Esophagus muscularis mucosa (tissue), 4 donors: Measurements from ENCODE around the gene GPATCH8. TPM values are rescaled to one million over a fixed set of nuclear protein-coding genes. Genes with fewer than 3 reads are reported as not detected.

Experiments
- DNase-seq: peaks from one replicate; pipeline ENCODE4 v3.0.0-alpha.2; 2017; ENCODE audit errors: extremely low spot score
- H3K27ac ChIP-seq, 4 donors: fragments of 200-600 bp; sonication (generic); replicated peaks in 1 of 4; 1 replicate in 3 of 4; 2 replicates in 1 of 4; pipeline ENCODE4 v1.5.1; 2016 to 2019; ENCODE audit warnings: mild to moderate bottlenecking in 1 of 4
- H3K27me3 ChIP-seq, 4 donors: fragments of 200-600 bp; sonication (generic); one replicate each; pipeline versions ENCODE4 v1.5.1 to v1.6.0; 2016 to 2019
- H3K36me3 ChIP-seq, 4 donors: fragments of 200-600 bp; sonication (generic); one replicate each; pipeline ENCODE4 v1.5.1; 2016 to 2019
- H3K4me1 ChIP-seq, 4 donors: fragments of 200-600 bp; sonication (generic); one replicate each; pipeline ENCODE4 v1.5.1; 2016 to 2019
- H3K4me3 ChIP-seq, 4 donors: fragments of 200-600 bp; sonication (generic); 1 replicate in 2 of 4; 2 replicates in 2 of 4; pipeline ENCODE4 v1.5.1; 2016 to 2019; ENCODE audit warnings: mild to moderate bottlenecking in 4 of 4, moderate library complexity in 1 of 4
- H3K9me3 ChIP-seq, 4 donors: fragments of 200-600 bp; sonication (generic); 1 replicate in 3 of 4; 2 replicates in 1 of 4; pipeline ENCODE4 v1.5.1; 2016 to 2019
- EP300 ChIP-seq: sonication (generic); formaldehyde crosslinking; IDR thresholded peaks from one replicate; pipeline ENCODE4 v1.6.1; 2017; ENCODE audit warnings: antibody characterized with exemption
- POLR2A ChIP-seq: fragments of 450-650 bp; IDR thresholded peaks from one replicate; pipeline ENCODE4 v1.6.1; 2017; ENCODE audit warnings: antibody characterized with exemption, moderate library complexity, mild to moderate bottlenecking, low read depth
- POLR2AphosphoS5 ChIP-seq, 2 donors: sonication (generic); formaldehyde crosslinking; IDR thresholded peaks; one replicate each; pipeline ENCODE4 v1.6.1; 2017; ENCODE audit warnings: antibody characterized with exemption in 2 of 2
- WGBS: methylation state at CpG from one replicate; pipeline ENCODE4 v1.1.5; 2018; 5-methylcytosine and 5-hydroxymethylcytosine counted together
- intact Hi-C: fragments of 100-400 bp; cut with DNase I; formaldehyde crosslinking; loops from one replicate; pipeline ENCODE4 v1.15.1; 2023
- small RNA-seq, 3 donors: library from RNA; depleted of rRNA; stranded (forward); fragments of <200 nt; gene quantifications; one replicate each; pipeline ENCODE3, GENCODE V24; 2016
- total RNA-seq, 4 donors: library from RNA; depleted of rRNA; stranded (reverse); fragments of >200 nt; gene quantifications; one replicate each; pipeline versions ENCODE4 v1.1.0 to v1.2.1, GENCODE V29; 2016
- TF ChIP-seq, protein P1 (sequence below), 3 experiments: fragments of 200-600 bp in 2 of 3; fragments of 450-650 bp in 1 of 3; sonication (generic) in 2 of 3; IDR thresholded peaks; one replicate each; pipeline ENCODE4 v1.5.1; 2017 to 2019; ENCODE audit warnings: antibody characterized with exemption in 3 of 3, mild to moderate bottlenecking in 2 of 3, moderate library complexity in 1 of 3

The GPATCH8 gene
- total RNA-seq, 4 donors from 2014 or later, result 21.0 to 51.1 (median 27.9) TPM

DNA sequence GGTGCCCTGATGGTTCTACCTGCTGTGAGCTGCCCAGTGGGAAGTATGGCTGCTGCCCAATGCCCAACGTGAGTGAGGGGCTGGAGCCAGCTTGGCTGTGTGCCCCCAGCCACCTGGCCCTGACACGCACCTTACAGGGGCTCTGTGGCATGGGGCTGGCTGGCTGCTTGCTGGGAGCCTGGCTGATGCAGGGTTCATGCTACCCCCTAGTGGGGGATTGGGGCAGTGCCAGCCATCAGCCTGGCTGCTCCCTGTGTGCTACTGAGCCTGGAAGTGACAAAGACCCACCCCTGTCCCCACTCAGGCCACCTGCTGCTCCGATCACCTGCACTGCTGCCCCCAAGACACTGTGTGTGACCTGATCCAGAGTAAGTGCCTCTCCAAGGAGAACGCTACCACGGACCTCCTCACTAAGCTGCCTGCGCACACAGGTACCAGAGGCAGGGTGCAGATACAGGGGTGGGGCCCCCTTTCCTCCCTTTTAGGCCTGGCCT, 152.4 kb downstream of the GPATCH8 start:
- 65% methylated on average over 5 of the region's 6 CpGs for WGBS
- Histone ChIP-seq H3K4me1 (peaks cover 6 to 26% (median 20%) of the 10 kb centered on the region in 4 donors), H3K27ac (no peak overlapping the region), H3K36me3 (peaks cover 22 to 53% (median 47%) of the 10 kb centered on the region in 4 donors), H3K9me3 (no peaks in the 10 kb centered on the region), H3K27me3 (no peaks in the 10 kb centered on the region), H3K4me3 (no peak overlapping the region)
- TF ChIP-seq, protein P1, sequence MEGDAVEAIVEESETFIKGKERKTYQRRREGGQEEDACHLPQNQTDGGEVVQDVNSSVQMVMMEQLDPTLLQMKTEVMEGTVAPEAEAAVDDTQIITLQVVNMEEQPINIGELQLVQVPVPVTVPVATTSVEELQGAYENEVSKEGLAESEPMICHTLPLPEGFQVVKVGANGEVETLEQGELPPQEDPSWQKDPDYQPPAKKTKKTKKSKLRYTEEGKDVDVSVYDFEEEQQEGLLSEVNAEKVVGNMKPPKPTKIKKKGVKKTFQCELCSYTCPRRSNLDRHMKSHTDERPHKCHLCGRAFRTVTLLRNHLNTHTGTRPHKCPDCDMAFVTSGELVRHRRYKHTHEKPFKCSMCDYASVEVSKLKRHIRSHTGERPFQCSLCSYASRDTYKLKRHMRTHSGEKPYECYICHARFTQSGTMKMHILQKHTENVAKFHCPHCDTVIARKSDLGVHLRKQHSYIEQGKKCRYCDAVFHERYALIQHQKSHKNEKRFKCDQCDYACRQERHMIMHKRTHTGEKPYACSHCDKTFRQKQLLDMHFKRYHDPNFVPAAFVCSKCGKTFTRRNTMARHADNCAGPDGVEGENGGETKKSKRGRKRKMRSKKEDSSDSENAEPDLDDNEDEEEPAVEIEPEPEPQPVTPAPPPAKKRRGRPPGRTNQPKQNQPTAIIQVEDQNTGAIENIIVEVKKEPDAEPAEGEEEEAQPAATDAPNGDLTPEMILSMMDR (IDR thresholded peaks at IDR 0.05), result peak; percentile 46 to 72 (median 50)
- no peak for TF ChIP-seq EP300
- intact Hi-C loops, result no loop called here
- DNase-seq, result no peak

DNA sequence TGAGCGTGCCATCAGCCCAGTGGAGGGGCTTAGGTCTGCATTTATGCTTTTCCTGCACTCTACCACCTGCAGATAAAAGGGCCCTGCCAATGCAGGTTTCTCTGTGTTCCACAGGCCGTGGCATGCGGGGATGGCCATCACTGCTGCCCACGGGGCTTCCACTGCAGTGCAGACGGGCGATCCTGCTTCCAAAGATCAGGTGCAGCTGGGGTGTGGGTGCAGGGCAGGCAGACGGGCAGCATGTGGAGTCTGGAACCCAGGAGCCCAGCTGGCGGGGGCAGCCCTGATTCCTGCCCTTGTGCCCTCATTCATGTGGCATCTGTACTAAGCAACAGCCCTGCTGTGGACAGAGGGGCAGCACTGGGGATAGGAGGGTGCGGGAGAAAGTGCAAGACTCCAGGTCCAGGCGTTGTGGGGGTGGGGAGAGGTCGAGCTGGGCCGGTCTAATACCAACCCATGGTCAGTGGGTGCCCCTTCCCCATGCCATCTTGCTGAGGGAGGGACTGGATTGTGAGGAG, 153.6 kb downstream of the GPATCH8 start:
- WGBS, result 91% methylated on average over 7 of the region's 12 CpGs
- H3K4me1 ChIP-seq, result peaks cover 7 to 34% (median 26%) of the 10 kb centered on the region in 4 donors
- H3K4me3 ChIP-seq, result no peak overlapping the region
- no peak for TF ChIP-seq EP300
- H3K27ac ChIP-seq, result no peak overlapping the region
- H3K36me3 ChIP-seq, result peaks cover 22 to 53% (median 47%) of the 10 kb centered on the region in 4 donors
- intact Hi-C loops, result no loop called here
- no peaks in the 10 kb centered on the region for H3K9me3 ChIP-seq
- H3K27me3 ChIP-seq, result no peaks in the 10 kb centered on the region
- DNase-seq, result no peak

DNA sequence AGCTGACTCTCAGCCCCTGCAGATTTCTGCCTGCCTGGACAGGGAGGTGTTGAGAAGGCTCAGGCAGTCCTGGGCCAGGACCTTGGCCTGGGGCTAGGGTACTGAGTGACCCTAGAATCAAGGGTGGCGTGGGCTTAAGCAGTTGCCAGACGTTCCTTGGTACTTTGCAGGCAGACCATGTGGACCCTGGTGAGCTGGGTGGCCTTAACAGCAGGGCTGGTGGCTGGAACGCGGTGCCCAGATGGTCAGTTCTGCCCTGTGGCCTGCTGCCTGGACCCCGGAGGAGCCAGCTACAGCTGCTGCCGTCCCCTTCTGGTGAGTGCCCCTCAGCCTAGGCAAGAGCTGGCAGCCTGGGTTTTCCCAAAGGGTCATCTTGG, 154.2 kb downstream of the GPATCH8 start:
- Histone ChIP-seq H3K27me3 (no peaks in the 10 kb centered on the region), H3K4me3 (no peak overlapping the region), H3K36me3 (peaks cover 22 to 53% (median 47%) of the 10 kb centered on the region in 4 donors), H3K27ac (no peak overlapping the region), H3K9me3 (no peaks in the 10 kb centered on the region), H3K4me1 (peaks cover 14 to 37% (median 32%) of the 10 kb centered on the region in 4 donors)
- no peak for TF ChIP-seq POLR2A
- TF ChIP-seq EP300, result no peak
- TF ChIP-seq, protein P1 (IDR thresholded peaks at IDR 0.05), result no peak
- TF ChIP-seq POLR2AphosphoS5 (IDR thresholded peaks at IDR 0.05), result no peak
- intact Hi-C loops, result no loop called here
- DNase-seq, result no peak
- 90% methylated on average over 2 of the region's 6 CpGs for WGBS

DNA sequence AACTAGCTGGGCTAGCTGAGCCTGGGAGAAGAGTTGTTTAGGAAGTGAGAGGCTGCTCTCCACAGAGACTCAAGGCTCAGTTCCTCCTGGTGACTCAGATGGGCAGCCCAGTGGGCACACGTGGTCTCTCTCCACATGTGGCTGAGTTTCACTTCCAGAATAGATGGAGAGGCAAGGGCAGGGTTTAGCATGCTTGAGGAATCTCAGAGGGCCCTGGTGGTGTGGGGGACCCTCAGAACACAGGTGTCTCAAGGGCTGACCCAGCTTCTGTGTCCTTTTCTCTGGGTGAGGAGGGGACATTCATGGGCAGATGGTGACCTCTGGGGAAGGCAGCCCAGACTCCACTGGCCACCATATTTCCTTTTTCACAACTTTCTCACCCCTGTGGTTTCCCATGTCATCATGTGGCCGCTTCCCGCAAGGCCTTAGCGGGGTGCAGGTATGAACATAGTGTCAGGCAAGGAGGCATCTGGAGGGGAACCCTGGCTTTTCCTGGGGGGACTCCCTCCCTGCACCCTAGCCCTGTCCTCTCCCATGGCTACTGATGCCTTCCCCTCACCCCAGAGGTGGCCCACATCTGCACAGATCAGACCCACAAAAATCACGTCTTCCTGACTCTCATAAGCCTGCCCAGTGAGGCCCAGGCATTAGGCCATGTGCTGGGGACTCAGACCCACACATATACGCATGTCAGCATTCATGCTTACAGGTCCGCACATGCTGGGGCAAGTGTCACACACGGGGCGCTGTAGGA, 154.8 kb downstream of the GPATCH8 start:
- 83% methylated on average over 4 of the region's 9 CpGs for WGBS
- H3K27me3 ChIP-seq, result no peaks in the 10 kb centered on the region
- H3K9me3 ChIP-seq, result no peaks in the 10 kb centered on the region
- no peak for TF ChIP-seq POLR2AphosphoS5 (IDR thresholded peaks at IDR 0.05)
- TF ChIP-seq, protein P1 (IDR thresholded peaks at IDR 0.05), result no peak
- TF ChIP-seq EP300, result no peak
- TF ChIP-seq POLR2A, result no peak
- intact Hi-C loops, result no loop called here
- DNase-seq, result no peak
- H3K27ac ChIP-seq, result no peak overlapping the region
- peaks cover 14 to 36% (median 29%) of the 10 kb centered on the region in 4 donors for H3K4me1 ChIP-seq
- no peak overlapping the region for H3K4me3 ChIP-seq
- peaks cover 22 to 53% (median 47%) of the 10 kb centered on the region in 4 donors for H3K36me3 ChIP-seq

Small RNA genes lying within 50 kb of the gene (small RNA-seq; reads per million reads assigned to genes)
- 0 reads per million in 3 donors for gene RN7SL258P

Other genes starting within 250 kb of the GPATCH8 start
- 1 to 10 TPM in 1 of 4 donors, under 1 TPM in 2, not detected in 1; 0.11 to 2.0 (median 0.19) TPM for gene SLC4A1, start 235.3 kb downstream of the GPATCH8 start, total RNA-seq
- gene RUNDC3A, start 194.8 kb downstream of the GPATCH8 start, total RNA-seq, result 1 to 10 TPM in 3 of 4 donors, under 1 TPM in 1; 0.42 to 2.8 (median 1.7) TPM
- gene SLC25A39, start 178.6 kb downstream of the GPATCH8 start, total RNA-seq, result 10 to 100 TPM; 41.1 to 69.0 (median 56.8) TPM
- gene GRN, start 158.1 kb downstream of the GPATCH8 start, total RNA-seq, result 100 to 1,000 TPM; 169 to 313 (median 260) TPM
- gene FAM171A2, start 139.6 kb downstream of the GPATCH8 start, total RNA-seq, result 1 to 10 TPM in 2 of 4 donors, under 1 TPM in 2; 0.42 to 2.0 (median 1.2) TPM
- gene ITGA2B, start 113.8 kb downstream of the GPATCH8 start, total RNA-seq, result 1 to 10 TPM in 2 of 4 donors, under 1 TPM in 2; 0.42 to 1.7 (median 1.0) TPM
- gene FZD2, start 54.1 kb upstream of the GPATCH8 start, total RNA-seq, result 1 to 10 TPM; 1.7 to 3.4 (median 1.9) TPM
- under 1 TPM in 1 of 4 donors, not detected in 3; 0.13 TPM for gene MEIOC, start 153.1 kb upstream of the GPATCH8 start, total RNA-seq
- 10 to 100 TPM; 15.2 to 20.2 (median 15.9) TPM for gene CCDC43, start 186.4 kb upstream of the GPATCH8 start, total RNA-seq
- gene DBF4B, start 205.3 kb upstream of the GPATCH8 start, total RNA-seq, result 1 to 10 TPM; 3.7 to 7.5 (median 5.2) TPM